Thyroid gland (tissue), 4 donors: ENCODE measurements around the gene CHTF18. TPM values are rescaled to one million over a fixed set of nuclear protein-coding genes. Genes with fewer than 3 reads are reported as not detected.

ENCODE experiments used
- DNase-seq, 2 donors: peaks; one replicate each; pipeline ENCODE4 v3.0.0-alpha.2; 2019
- H3K27ac ChIP-seq, 3 donors: fragments of 200-600 bp; sonication (generic); 1 replicate in 2 of 3; 2 replicates in 1 of 3; pipeline ENCODE4 v1.5.1; 2016 to 2019; ENCODE audit warnings: mild to moderate bottlenecking in 1 of 3, moderate library complexity in 1 of 3
- H3K27me3 ChIP-seq: fragments of 200-600 bp; sonication (generic); one replicate; pipeline ENCODE4 v1.5.1; 2019
- H3K36me3 ChIP-seq, 2 donors: fragments of 200-600 bp; sonication (generic); one replicate each; pipeline ENCODE4 v1.5.1; 2016 to 2019
- H3K4me1 ChIP-seq, 2 donors: fragments of 200-600 bp; sonication (generic); one replicate each; pipeline ENCODE4 v1.5.1; 2017 to 2019
- H3K4me3 ChIP-seq, 3 donors: fragments of 200-600 bp; sonication (generic); replicated peaks in 1 of 3; 1 replicate in 2 of 3; 2 replicates in 1 of 3; pipeline ENCODE4 v1.5.1; 2016; ENCODE audit warnings: mild to moderate bottlenecking in 1 of 3
- H3K9me3 ChIP-seq: fragments of 200-600 bp; sonication (generic); one replicate; pipeline ENCODE4 v1.5.1; 2017
- CTCF ChIP-seq, 6 experiments: fragments of 200-600 bp in 3 of 6; fragments of 450-650 bp in 3 of 6; sonication (generic) in 3 of 6; IDR thresholded peaks; one replicate each; pipeline ENCODE4 v1.5.1; 2016 to 2019; ENCODE audit warnings: antibody characterized with exemption in 6 of 6, mild to moderate bottlenecking in 2 of 6, inconsistent platforms in 1 of 6, moderate library complexity in 1 of 6
- POLR2A ChIP-seq, 2 donors: fragments of 450-650 bp; IDR thresholded peaks; one replicate each; pipeline ENCODE4 v1.6.1; 2017; ENCODE audit warnings: antibody characterized with exemption in 2 of 2, mild to moderate bottlenecking in 2 of 2, moderate library complexity in 1 of 2
- WGBS, 2 donors: methylation state at CpG; one replicate each; pipeline ENCODE4 v1.1.5; 2017; 5-methylcytosine and 5-hydroxymethylcytosine counted together
- intact Hi-C: fragments of 100-400 bp; cut with DNase I; formaldehyde crosslinking; loops from one replicate; pipeline ENCODE4 v1.15.1; 2023
- microRNA counts, 2 donors: library from miRNA; unstranded; fragments of <30 nt; microRNA quantifications; one replicate each; lab custom pipeline; 2016 to 2017
- microRNA-seq: library from miRNA; unstranded; fragments of <30 nt; microRNA quantifications from one replicate; pipeline ENCODE4, GENCODE V29; 2016
- small RNA-seq: library from RNA; depleted of rRNA; stranded (forward); fragments of <200 nt; gene quantifications from one replicate; pipeline ENCODE3, GENCODE V24; 2016
- total RNA-seq, 4 donors: library from RNA; depleted of rRNA; stranded (reverse); fragments of >200 nt; gene quantifications; one replicate each; pipeline ENCODE4 v1.2.3, GENCODE V29; 2016

The CHTF18 gene
- total RNA-seq, 4 donors from 2014 or later: 10.1 to 14.6 (median 11.7) TPM

- 81 to 87% methylated on average over 20 of the region's 20 CpGs for WGBS, 2 donors
- H3K36me3 ChIP-seq: no peaks in the 10 kb centered on the region
- DNase-seq: no peak
- H3K27ac ChIP-seq: no peak overlapping the region
- no peaks in the 10 kb centered on the region for H3K4me1 ChIP-seq
- TF ChIP-seq CTCF (IDR thresholded peaks at IDR 0.05) (no peak), POLR2A (IDR thresholded peaks at IDR 0.05) (no peak)
- no peaks in the 10 kb centered on the region for H3K9me3 ChIP-seq
- no peak overlapping the region for H3K4me3 ChIP-seq
- H3K27me3 ChIP-seq: no peaks in the 10 kb centered on the region
- intact Hi-C loops: no loop called here
These were observed 55.4 kb downstream of the CHTF18 start for GRCh38 chr16:843771-844170.

GRCh38 chr16:844638-845350 lies 56.4 kb downstream of the CHTF18 start:
- no peak overlapping the region for H3K27ac ChIP-seq
- intact Hi-C loops: no loop called here
- WGBS, 2 donors: 94 to 98% methylated on average over 38 to 48 of the region's 48 CpGs
- TF ChIP-seq POLR2A (IDR thresholded peaks at IDR 0.05): no peak
- no peak for TF ChIP-seq CTCF (IDR thresholded peaks at IDR 0.05)
- H3K4me3 ChIP-seq: no peak overlapping the region
- H3K27me3 ChIP-seq: no peaks in the 10 kb centered on the region
- H3K9me3 ChIP-seq: no peaks in the 10 kb centered on the region
- H3K36me3 ChIP-seq: no peaks in the 10 kb centered on the region
- no peak for DNase-seq
- H3K4me1 ChIP-seq: no peaks in the 10 kb centered on the region

GRCh38 chr16:845351-845745 lies 56.9 kb downstream of the CHTF18 start:
- no peaks in the 10 kb centered on the region for H3K9me3 ChIP-seq
- DNase-seq: no peak

GRCh38 chr16:847151-847550 lies 58.7 kb downstream of the CHTF18 start:
- Histone ChIP-seq H3K4me1 (no peaks in the 10 kb centered on the region), H3K27ac (no peak overlapping the region), H3K27me3 (no peaks in the 10 kb centered on the region), H3K9me3 (no peaks in the 10 kb centered on the region), H3K36me3 (no peaks in the 10 kb centered on the region), H3K4me3 (no peak overlapping the region)
- TF ChIP-seq CTCF (IDR thresholded peaks at IDR 0.05) (no peak), POLR2A (IDR thresholded peaks at IDR 0.05) (no peak)
- WGBS, 2 donors: 91% methylated on average over 10 of the region's 10 CpGs
- DNase-seq: no peak
- intact Hi-C loops: no loop called here

More at GRCh38 chr16:845351-845745, 56.9 kb downstream of the CHTF18 start:
- H3K27me3 ChIP-seq: no peaks in the 10 kb centered on the region
- no peak overlapping the region for H3K4me3 ChIP-seq
- intact Hi-C loops: no loop called here
- WGBS, 2 donors: 78 to 87% methylated on average over 26 of the region's 26 CpGs
- no peaks in the 10 kb centered on the region for H3K4me1 ChIP-seq
- H3K36me3 ChIP-seq: no peaks in the 10 kb centered on the region
- no peak overlapping the region for H3K27ac ChIP-seq
- TF ChIP-seq POLR2A (IDR thresholded peaks at IDR 0.05): no peak
- no peak for TF ChIP-seq CTCF (IDR thresholded peaks at IDR 0.05)

MicroRNA genes within 50 kb of the gene (microRNA counts, 767-probe panel; counts per million panel counts)
- 0 counts per million in 2 donors for microRNA hsa-miR-662 (lab: Ali Mortazavi, UCI)

Small RNA genes lying within 50 kb of the gene (microRNA-seq; reads per million reads assigned to microRNA genes)
- gene MIR662: not detected

Small RNA genes lying within 50 kb of the gene (small RNA-seq; reads per million reads assigned to genes)
- not detected for gene MIR662

Other genes with a start within 250 kb of the CHTF18 start
- gene PRR35, start 228.2 kb upstream of the CHTF18 start, total RNA-seq: not detected
- under 1 TPM in 3 of 4 donors, not detected in 1; 0.63 to 0.81 (median 0.67) TPM for gene NHLRC4, start 221.6 kb upstream of the CHTF18 start, total RNA-seq
- gene PIGQ, start 218.7 kb upstream of the CHTF18 start, total RNA-seq: 100 to 1,000 TPM in 3 of 4 donors, 10 to 100 TPM in 1; 69.6 to 125 (median 108) TPM
- gene RAB40C, start 198.6 kb upstream of the CHTF18 start, total RNA-seq: 10 to 100 TPM; 17.7 to 24.4 (median 18.4) TPM
- gene WFIKKN1, start 157.6 kb upstream of the CHTF18 start, total RNA-seq: 1 to 10 TPM in 1 of 4 donors, under 1 TPM in 3; 0.13 to 1.8 (median 0.77) TPM
- gene METTL26, start 152.3 kb upstream of the CHTF18 start, total RNA-seq: 100 to 1,000 TPM in 2 of 4 donors, 10 to 100 TPM in 2; 54.2 to 180 (median 115) TPM
- 100 to 1,000 TPM in 1 of 4 donors, 10 to 100 TPM in 3; 61.3 to 124 (median 69.1) TPM for gene MCRIP2, start 146.8 kb upstream of the CHTF18 start, total RNA-seq
- gene WDR90, start 139.3 kb upstream of the CHTF18 start, total RNA-seq: 10 to 100 TPM; 23.6 to 56.0 (median 34.3) TPM
- 10 to 100 TPM; 49.7 to 81.8 (median 57.6) TPM for gene RHOT2, start 120.5 kb upstream of the CHTF18 start, total RNA-seq
- under 1 TPM in 3 of 4 donors, not detected in 1; 0.27 to 0.63 (median 0.56) TPM for gene RHBDL1, start 112.9 kb upstream of the CHTF18 start, total RNA-seq
- gene STUB1, start 108.2 kb upstream of the CHTF18 start, total RNA-seq: 100 to 1,000 TPM; 134 to 206 (median 162) TPM
- 100 to 1,000 TPM in 3 of 4 donors, 10 to 100 TPM in 1; 72.8 to 156 (median 124) TPM for gene JMJD8, start 104.3 kb upstream of the CHTF18 start, total RNA-seq
- gene WDR24, start 98.2 kb upstream of the CHTF18 start, total RNA-seq: 10 to 100 TPM; 13.3 to 20.1 (median 17.6) TPM
- gene FBXL16, start 82.8 kb upstream of the CHTF18 start, total RNA-seq: 1 to 10 TPM; 5.8 to 7.5 (median 6.9) TPM
- gene METRN, start 73.5 kb upstream of the CHTF18 start, total RNA-seq: 100 to 1,000 TPM in 1 of 4 donors, 10 to 100 TPM in 3; 51.0 to 109 (median 57.0) TPM
- 100 to 1,000 TPM in 1 of 4 donors, 10 to 100 TPM in 3; 56.4 to 109 (median 63.8) TPM for gene ANTKMT, start 67.5 kb upstream of the CHTF18 start, total RNA-seq
- gene CCDC78, start 62.2 kb upstream of the CHTF18 start, total RNA-seq: under 1 TPM in 1 of 4 donors, not detected in 3; 0.27 TPM
- 1 to 10 TPM in 3 of 4 donors, not detected in 1; 3.8 to 8.7 (median 5.1) TPM for gene HAGHL, start 61.5 kb upstream of the CHTF18 start, total RNA-seq
- gene CIAO3, start 47.6 kb upstream of the CHTF18 start, total RNA-seq: 10 to 100 TPM; 38.7 to 53.8 (median 44.6) TPM
- not detected for gene MSLN, start 27.9 kb upstream of the CHTF18 start, total RNA-seq
- gene RPUSD1, start 239 bp upstream of the CHTF18 start, total RNA-seq: 10 to 100 TPM; 14.1 to 27.9 (median 20.8) TPM
- not detected for gene GNG13, start 12.1 kb downstream of the CHTF18 start, total RNA-seq
- 10 to 100 TPM; 23.2 to 97.8 (median 89.1) TPM for gene LMF1, start 182.4 kb downstream of the CHTF18 start, total RNA-seq
- under 1 TPM in 3 of 4 donors, not detected in 1; 0.15 to 0.78 (median 0.27) TPM for gene SOX8, start 193.2 kb downstream of the CHTF18 start, total RNA-seq